ENCODE data around the gene KCTD1.

The KCTD1 gene

DNA sequence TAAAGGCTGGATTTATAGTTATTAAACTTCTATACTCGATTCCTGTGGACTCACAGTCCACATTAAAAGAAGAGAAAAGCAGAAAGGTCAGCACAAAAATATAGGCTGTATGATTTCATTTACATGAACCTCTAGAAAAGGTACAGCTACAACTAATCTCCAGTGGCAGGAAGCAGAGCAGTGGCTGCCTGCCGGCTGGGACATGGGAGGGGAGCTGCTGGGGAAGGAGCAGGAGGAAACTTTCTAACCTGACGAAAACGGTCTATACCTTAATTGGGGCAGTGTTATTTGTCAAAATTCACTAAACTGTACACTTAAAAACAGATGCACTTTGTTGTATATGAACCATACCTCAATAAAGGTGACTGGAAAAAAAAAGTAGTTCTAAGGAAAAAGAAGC, 26.7 kb downstream of the KCTD1 start:
- DNase-seq = no peak

GRCh38 chr18:26520974-26521373, 27.4 kb downstream of the KCTD1 start:
- no peak for DNase-seq

DNA sequence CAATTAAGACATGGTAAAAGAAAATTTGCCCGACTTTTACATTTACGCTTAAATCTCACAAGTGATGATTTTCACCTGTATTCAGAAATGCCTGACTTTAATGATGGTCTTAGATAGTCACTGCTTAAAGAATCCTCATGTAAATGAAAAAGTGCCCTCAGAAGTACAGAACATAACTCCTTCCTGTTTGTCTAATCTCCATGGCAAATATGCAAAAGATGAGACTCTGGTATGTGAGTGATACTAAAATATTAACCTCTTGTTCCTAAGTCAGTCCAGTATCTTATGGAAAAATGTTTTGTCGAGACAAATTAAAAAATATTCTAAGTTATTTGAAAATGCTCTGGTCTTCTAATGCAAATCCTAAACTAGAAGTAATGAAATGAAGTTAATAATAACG, 29.2 kb downstream of the KCTD1 start:
- no peak for DNase-seq

GRCh38 chr18:26516964-26517363, 31.4 kb downstream of the KCTD1 start:
- no peak for DNase-seq

- no peak for DNase-seq
Measured at GRCh38 chr18:26515643-26516487, 32.5 kb downstream of the KCTD1 start.

GRCh38 chr18:26511339-26512071, 36.8 kb downstream of the KCTD1 start:
- no peak for DNase-seq

DNA sequence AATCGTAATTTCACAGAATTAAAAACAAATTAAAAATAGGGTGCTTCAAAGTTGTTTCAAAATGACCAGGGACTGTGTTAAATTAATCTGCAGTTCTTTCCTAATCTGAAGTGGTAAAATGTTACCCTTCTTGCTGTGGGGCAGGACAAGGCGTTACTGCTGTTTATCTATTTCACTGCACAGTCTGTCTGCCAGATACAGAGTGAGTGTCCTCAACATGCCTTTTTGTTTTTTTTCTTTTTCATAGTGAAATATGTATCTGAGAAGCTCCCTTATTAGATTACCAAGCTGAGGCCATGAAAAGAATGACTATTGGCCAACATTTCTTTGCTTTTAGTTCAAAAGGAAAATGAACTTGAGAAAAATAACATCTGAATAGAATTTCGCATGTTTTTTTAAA, 38.0 kb downstream of the KCTD1 start:
- no peak for DNase-seq

- no peak for DNase-seq
Measured at GRCh38 chr18:26506012-26506411, 42.3 kb downstream of the KCTD1 start.

DNA sequence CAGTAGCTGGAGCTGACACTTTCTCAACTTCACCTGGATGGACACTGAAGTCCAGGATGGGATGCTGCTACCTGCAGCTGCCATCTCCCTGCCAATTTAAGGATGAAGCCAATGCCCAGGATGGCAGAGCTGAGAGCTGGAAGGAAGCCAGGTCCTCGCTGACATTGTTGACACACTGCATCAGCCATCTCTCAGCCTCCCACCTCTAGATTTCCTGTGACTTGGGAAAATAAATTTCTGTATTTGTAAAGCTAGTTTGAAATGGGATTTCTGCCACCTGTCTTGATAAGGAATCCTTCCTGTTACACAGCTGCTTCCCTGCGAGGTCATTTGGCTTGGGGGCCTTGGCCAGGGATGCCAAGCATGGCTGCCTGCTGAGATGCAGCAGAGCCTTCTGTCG, 43.5 kb downstream of the KCTD1 start:
- DNase-seq = no peak

- DNase-seq = no peak
Measured at GRCh38 chr18:26503382-26503781, 45.0 kb downstream of the KCTD1 start.

GRCh38 chr18:26502823-26503222, 45.5 kb downstream of the KCTD1 start:
- no peak for DNase-seq

DNA sequence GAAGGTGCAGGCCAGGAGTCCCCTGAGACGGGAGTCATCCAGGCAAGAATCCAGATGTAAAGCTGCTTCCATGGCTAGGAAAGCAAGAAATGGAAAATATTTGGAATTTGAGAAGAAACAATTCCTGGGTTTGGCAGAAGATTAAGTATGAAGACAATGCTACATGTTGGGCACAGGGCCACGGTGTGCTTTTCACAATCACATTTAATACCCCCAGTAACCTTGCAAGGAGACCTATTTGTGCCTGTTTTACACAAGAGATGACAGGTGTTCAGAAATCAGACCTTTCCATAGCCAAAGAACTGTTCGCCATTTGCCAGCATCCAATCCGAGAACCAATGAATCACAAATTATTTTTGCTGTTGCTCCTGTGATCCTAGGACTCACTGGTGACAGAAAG, 50.5 kb downstream of the KCTD1 start:
- DNase-seq = peak; percentile 23

DNA sequence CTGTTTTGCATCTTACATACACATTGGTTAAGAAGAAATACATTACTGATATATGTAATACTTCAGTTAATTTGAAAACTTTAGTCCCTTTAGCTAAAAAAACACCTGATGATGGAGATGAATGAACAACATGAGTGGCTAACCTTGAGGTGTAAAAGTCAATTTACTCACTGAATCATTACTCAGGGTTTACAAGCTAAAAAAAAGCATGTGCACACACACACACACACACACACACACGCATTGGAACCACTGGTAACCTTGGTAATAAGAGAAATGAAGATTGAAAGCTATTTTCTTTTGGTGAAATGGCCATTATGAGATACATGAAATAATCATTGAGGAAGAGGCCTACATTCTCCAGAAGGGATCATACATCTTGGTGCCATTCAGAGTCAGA, 51.8 kb downstream of the KCTD1 start:
- DNase-seq = no peak

GRCh38 chr18:26495287-26495686, 53.1 kb downstream of the KCTD1 start:
- no peak for DNase-seq

- no peak for DNase-seq
Measured at GRCh38 chr18:26493021-26493420, 55.3 kb downstream of the KCTD1 start.

GRCh38 chr18:26491194-26491816, 57.0 kb downstream of the KCTD1 start:
- no peak for DNase-seq

DNA sequence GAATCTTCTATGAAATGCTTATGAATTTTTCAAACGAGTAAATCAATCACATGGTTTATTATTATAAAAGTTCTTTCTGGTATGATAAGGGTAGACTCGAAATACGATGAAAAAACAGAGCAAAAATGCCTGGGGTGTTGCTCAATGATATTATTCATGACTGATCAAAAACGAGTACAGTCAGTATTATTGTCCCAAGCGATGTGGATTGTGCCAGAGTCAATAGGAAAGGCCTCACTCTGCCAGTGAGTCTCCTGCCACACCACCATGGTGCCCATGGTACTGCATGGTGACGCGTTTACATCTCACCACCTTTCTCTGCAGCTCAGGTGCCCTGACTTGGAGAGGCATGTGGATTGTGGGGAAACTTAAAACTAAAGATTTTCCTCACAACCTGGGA, 58.5 kb downstream of the KCTD1 start:
- no peak for DNase-seq

DNA sequence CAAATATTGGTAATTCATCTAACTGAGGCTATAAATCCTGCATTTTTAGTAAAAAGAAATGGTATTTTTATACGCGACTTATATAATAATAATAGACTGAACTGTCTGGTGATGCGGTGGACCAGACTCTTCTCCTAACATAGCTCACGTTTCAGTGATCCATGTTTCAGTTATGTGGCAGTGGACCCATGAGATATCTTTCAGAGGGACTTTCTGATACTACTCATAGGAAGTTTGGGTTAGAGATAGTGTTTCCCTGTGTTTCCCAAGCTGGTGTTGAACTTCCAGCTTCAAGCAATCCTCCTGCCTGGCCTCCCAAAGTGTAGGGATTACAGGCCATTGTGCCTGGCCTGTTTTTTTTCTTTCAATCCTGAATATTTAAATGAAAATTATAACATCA, 59.2 kb downstream of the KCTD1 start:
- DNase-seq = no peak

GRCh38 chr18:26488417-26489009, 59.8 kb downstream of the KCTD1 start:
- no peak for DNase-seq

- DNase-seq = no peak
Measured at GRCh38 chr18:26487437-26487836, 60.9 kb downstream of the KCTD1 start.

GRCh38 chr18:26483633-26484032, 64.7 kb downstream of the KCTD1 start:
- no peak for DNase-seq

DNA sequence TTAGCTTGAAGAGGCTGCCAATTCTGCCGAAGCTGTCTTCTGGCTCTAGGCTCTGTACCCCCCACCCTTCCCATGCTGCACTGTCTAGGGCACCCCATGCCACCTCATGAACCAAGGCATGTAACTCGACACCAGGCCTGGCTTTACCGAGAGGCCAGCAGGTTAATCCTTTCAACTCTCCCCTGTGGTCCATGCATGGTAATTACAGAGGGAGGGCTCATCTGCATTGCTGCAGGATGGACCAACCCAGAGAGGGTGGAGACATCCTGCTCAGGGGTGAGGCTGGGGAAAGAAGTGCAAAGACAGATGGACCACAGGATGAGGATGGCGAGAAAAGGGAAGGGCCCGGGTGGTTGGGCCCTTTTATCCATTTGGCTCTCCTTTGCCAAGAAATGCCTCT, 65.8 kb downstream of the KCTD1 start:
- no peak for DNase-seq
